Esophagus squamous epithelium (tissue), 5 donors: ENCODE data around the gene FOXF1. TPM values are rescaled to one million over a fixed set of nuclear protein-coding genes. Genes with fewer than 3 reads are reported as not detected.

ENCODE experiments used
- DNase-seq: peaks from one replicate; lab custom pipeline; 2025; lab: John Stamatoyannopoulos, UW
- H3K27ac ChIP-seq, 4 donors: fragments of 200-600 bp; sonication (generic); one replicate each; pipeline ENCODE4 v1.5.1; 2016 to 2019; ENCODE audit warnings: mild to moderate bottlenecking in 1 of 4
- H3K27me3 ChIP-seq, 4 donors: fragments of 200-600 bp; sonication (generic); 1 replicate in 3 of 4; 2 replicates in 1 of 4; pipeline versions ENCODE4 v1.5.1 to v1.6.0; 2017 to 2021; ENCODE audit warnings: antibody characterized with exemption in 1 of 4
- H3K36me3 ChIP-seq, 3 donors: fragments of 200-600 bp; sonication (generic); one replicate each; pipeline ENCODE4 v1.5.1; 2016 to 2019
- H3K4me1 ChIP-seq, 3 donors: fragments of 200-600 bp; sonication (generic); one replicate each; pipeline ENCODE4 v1.5.1; 2017 to 2019
- H3K4me3 ChIP-seq, 4 donors: fragments of 200-600 bp; sonication (generic); 1 replicate in 3 of 4; 2 replicates in 1 of 4; pipeline ENCODE4 v1.5.1; 2016 to 2019; ENCODE audit warnings: mild to moderate bottlenecking in 2 of 4, moderate library complexity in 1 of 4
- H3K9me3 ChIP-seq, 3 donors: fragments of 200-600 bp; sonication (generic); one replicate each; pipeline ENCODE4 v1.5.1; 2016 to 2019
- POLR2A ChIP-seq, 4 donors: fragments of 450-650 bp; IDR thresholded peaks; one replicate each; pipeline ENCODE4 v1.6.1; 2017; ENCODE audit warnings: antibody characterized with exemption in 4 of 4, mild to moderate bottlenecking in 4 of 4, moderate library complexity in 3 of 4
- WGBS, 2 donors: methylation state at CpG; one replicate each; pipeline ENCODE4 v1.1.5; 2018; 5-methylcytosine and 5-hydroxymethylcytosine counted together
- intact Hi-C: fragments of 100-400 bp; cut with DNase I; formaldehyde crosslinking; loops from one replicate; pipeline ENCODE4 v1.15.0; 2022
- total RNA-seq, 4 donors: library from RNA; depleted of rRNA; stranded (reverse); fragments of >200 nt; gene quantifications; one replicate each; pipeline ENCODE4 v1.1.0, GENCODE V29; 2016
- TF ChIP-seq, protein P1 (sequence below), 6 experiments: fragments of 450-650 bp in 4 of 6; fragments of 200-600 bp in 2 of 6; sonication (generic) in 2 of 6; IDR thresholded peaks; one replicate each; pipeline ENCODE4 v1.5.1; 2016 to 2019; ENCODE audit warnings: antibody characterized with exemption in 6 of 6, mild to moderate bottlenecking in 4 of 6, moderate library complexity in 4 of 6
- donor health status: DM: yes; HTN: yes; CAD: no.

Gene FOXF1
- total RNA-seq, 4 donors from 2014 or later = 0.76 to 8.6 (median 3.0) TPM

DNA sequence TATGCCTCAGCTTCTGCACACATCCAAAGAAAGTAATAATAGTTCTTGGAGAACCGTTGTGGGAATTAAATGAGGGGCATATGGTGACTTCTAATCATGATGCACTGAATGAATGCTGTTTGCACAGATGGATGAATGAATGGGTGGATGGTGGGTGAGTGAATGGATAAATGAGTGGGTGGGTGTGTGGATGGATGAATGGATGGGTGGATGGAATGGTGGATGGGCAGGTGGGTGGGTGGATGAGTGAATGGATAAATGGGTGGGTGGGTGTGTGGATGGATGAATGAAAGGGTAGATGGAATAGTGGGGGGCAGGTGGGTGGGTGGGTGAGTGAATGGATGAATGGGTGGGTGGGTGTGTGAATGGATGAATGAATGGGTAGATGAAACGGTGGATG is 44.9 kb upstream of the FOXF1 start:
- DNase-seq = no peak
- intact Hi-C loops = no loop called here
- H3K4me1 ChIP-seq = no peaks in the 10 kb centered on the region
- H3K9me3 ChIP-seq = peaks cover 0 to 16% (median 0%) of the 10 kb centered on the region in 3 donors
- TF ChIP-seq, protein P1, sequence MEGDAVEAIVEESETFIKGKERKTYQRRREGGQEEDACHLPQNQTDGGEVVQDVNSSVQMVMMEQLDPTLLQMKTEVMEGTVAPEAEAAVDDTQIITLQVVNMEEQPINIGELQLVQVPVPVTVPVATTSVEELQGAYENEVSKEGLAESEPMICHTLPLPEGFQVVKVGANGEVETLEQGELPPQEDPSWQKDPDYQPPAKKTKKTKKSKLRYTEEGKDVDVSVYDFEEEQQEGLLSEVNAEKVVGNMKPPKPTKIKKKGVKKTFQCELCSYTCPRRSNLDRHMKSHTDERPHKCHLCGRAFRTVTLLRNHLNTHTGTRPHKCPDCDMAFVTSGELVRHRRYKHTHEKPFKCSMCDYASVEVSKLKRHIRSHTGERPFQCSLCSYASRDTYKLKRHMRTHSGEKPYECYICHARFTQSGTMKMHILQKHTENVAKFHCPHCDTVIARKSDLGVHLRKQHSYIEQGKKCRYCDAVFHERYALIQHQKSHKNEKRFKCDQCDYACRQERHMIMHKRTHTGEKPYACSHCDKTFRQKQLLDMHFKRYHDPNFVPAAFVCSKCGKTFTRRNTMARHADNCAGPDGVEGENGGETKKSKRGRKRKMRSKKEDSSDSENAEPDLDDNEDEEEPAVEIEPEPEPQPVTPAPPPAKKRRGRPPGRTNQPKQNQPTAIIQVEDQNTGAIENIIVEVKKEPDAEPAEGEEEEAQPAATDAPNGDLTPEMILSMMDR (IDR thresholded peaks at IDR 0.05) = no peak
- TF ChIP-seq POLR2A (IDR thresholded peaks at IDR 0.05) = no peak
- H3K36me3 ChIP-seq = no peaks in the 10 kb centered on the region
- no peak overlapping the region for H3K27ac ChIP-seq
- WGBS, 2 donors = 61 to 73% methylated on average over 2 of the region's 2 CpGs
- no peak overlapping the region for H3K4me3 ChIP-seq
- peaks cover 0 to 3% (median 0%) of the 10 kb centered on the region in 4 donors for H3K27me3 ChIP-seq

DNA sequence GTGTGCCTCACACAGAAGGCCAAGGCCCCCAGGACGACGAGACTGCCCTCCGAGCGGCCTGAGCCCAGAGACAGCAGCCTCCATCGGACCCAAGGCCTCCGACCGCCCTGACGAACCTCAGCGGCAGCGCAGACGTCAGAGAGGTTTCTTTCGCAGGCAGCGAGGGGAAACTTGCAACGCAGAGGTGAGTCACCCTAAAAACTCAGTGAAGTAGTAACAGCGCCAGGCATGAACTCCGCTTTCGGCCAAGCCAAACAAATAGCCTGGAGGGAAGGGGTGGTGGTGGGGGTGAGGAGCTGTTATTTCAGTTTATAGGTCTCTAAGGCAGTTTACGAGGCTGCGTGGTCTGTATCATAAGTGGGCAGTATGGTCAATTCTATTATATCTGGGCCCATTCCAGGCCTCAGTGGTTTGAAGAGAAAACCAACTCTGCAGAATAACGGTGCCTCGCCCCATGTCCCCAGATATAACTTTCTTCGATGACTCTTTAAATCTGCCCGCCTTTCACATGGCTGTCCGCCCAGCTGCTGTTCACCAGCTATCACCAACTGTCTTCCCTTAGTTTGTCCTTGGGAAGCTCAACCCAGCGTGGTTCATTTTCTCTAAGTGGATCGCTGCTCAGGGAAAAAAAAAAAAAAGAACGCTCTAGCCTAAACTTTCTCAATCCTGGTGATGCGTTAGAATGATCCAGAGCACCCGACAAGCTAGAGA is 43.5 kb upstream of the FOXF1 start:
- H3K27ac ChIP-seq = no peak overlapping the region

DNA sequence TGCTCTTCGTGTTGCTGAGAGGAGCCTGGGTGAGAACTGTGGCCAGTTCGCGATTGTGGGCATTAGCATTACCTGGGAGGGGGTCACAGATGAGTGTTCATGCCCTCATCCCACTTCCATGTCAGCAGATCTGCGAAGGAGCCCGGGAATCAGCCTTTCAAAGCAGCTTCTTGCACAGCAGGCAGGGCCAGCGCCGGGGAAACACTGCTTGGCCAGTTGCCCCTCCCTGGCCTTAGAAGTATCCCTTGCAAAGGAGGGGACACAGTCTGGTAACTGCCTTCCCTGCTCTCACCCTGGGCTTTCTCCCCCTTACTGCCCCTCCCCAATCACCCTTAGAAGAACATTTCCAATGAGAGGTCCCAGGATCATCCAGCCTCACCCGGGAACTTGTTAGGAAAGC is 42.8 kb upstream of the FOXF1 start:
- DNase-seq = no peak
- peaks cover 0 to 9% (median 0%) of the 10 kb centered on the region in 3 donors for H3K9me3 ChIP-seq
- H3K36me3 ChIP-seq = no peaks in the 10 kb centered on the region
- no peaks in the 10 kb centered on the region for H3K4me1 ChIP-seq
- peaks cover 0 to 4% (median 0%) of the 10 kb centered on the region in 4 donors for H3K27me3 ChIP-seq
- WGBS, 2 donors = 69 to 76% methylated on average over 3 to 6 of the region's 8 CpGs
- H3K27ac ChIP-seq = no peak overlapping the region
- TF ChIP-seq POLR2A (IDR thresholded peaks at IDR 0.05) = no peak
- TF ChIP-seq, protein P1 (IDR thresholded peaks at IDR 0.05) = no peak
- intact Hi-C loops = no loop called here
- no peak overlapping the region for H3K4me3 ChIP-seq

More for the DNA sequence above, 43.5 kb upstream of the FOXF1 start:
- intact Hi-C loops = no loop called here
- peaks cover 0 to 2% (median 0%) of the 10 kb centered on the region in 4 donors for H3K27me3 ChIP-seq
- H3K4me1 ChIP-seq = no peaks in the 10 kb centered on the region
- H3K4me3 ChIP-seq = no peak overlapping the region
- WGBS, 2 donors = 88 to 89% methylated on average over 17 to 19 of the region's 29 CpGs
- no peaks in the 10 kb centered on the region for H3K36me3 ChIP-seq
- TF ChIP-seq, protein P1 (IDR thresholded peaks at IDR 0.05) = no peak
- TF ChIP-seq POLR2A (IDR thresholded peaks at IDR 0.05) = no peak
- H3K9me3 ChIP-seq = peaks cover 0 to 9% (median 0%) of the 10 kb centered on the region in 3 donors
- DNase-seq = no peak

DNA sequence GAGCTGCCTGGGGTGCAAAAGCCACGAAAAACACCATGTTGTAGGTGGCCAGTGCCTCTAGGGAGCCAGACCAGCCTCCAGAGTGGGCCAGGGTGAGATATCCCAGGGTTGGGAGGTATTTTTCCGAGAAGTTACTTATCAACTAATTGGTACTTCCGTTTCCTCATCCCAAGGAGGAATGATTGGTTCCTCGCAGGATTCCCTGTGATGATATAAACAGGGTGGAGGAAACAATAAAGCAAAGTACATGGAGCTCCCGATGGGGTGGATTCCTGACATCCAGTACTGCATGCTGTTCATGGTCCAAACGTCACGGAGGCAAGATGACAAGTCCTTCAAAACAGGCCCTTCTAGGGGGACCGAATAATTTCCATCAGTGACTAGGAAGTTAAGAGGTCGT is 39.4 kb upstream of the FOXF1 start:
- intact Hi-C loops = no loop called here
- Histone ChIP-seq H3K9me3 (no peaks in the 10 kb centered on the region), H3K4me1 (no peaks in the 10 kb centered on the region), H3K27ac (no peak overlapping the region), H3K27me3 (peaks cover 0 to 20% (median 0%) of the 10 kb centered on the region in 4 donors), H3K36me3 (no peaks in the 10 kb centered on the region), H3K4me3 (no peak overlapping the region)
- WGBS, 2 donors = 58 to 61% methylated on average over 8 to 9 of the region's 9 CpGs
- TF ChIP-seq POLR2A (IDR thresholded peaks at IDR 0.05) = no peak
- TF ChIP-seq, protein P1 (IDR thresholded peaks at IDR 0.05) = no peak
- DNase-seq = no peak

DNA sequence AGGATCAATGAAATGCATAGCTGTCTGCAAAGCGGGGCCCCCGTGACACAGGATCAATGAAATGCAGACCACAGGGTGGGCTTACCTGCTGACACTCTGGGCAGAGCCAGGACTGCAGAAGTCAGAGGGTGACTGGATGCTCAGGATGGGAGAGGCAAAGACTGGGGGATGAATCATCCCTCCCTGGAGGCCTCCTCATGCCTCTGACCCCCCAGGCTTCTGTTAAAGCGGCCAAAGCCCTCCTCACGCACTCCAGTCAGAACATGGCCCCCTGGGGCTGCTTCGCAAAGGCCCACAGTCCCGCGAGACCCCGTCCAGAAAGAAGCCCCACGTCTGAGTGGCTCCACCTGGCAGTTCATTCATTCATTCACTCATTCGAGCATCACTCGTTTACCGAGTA is 38.4 kb upstream of the FOXF1 start:
- Histone ChIP-seq H3K27me3 (peaks cover 0 to 27% (median 0%) of the 10 kb centered on the region in 4 donors), H3K36me3 (no peaks in the 10 kb centered on the region), H3K9me3 (no peaks in the 10 kb centered on the region), H3K4me1 (peaks cover 0 to 4% (median 2%) of the 10 kb centered on the region in 3 donors), H3K4me3 (no peak overlapping the region), H3K27ac (no peak overlapping the region)
- no peak for DNase-seq
- intact Hi-C loops = no loop called here
- no peak for TF ChIP-seq POLR2A (IDR thresholded peaks at IDR 0.05)
- TF ChIP-seq, protein P1 (IDR thresholded peaks at IDR 0.05) = no peak
- WGBS, 2 donors = 66 to 96% methylated on average over 3 to 8 of the region's 12 CpGs
